SJSA1 (cell line): ENCODE measurements around the gene CORIN. TPM values are rescaled to one million over a fixed set of nuclear protein-coding genes. Genes with fewer than 3 reads are reported as not detected.
"Not testable (repeated sequence)": the region's sequence is repeated elsewhere in the genome, so short reads cannot be mapped to it uniquely, and the experiment has no call there.

Source experiments
- DNase-seq, 2 experiments: peaks; one replicate each; pipeline ENCODE4 v3.0.0-alpha.2; 2015 to 2020; ENCODE audit warnings: low spot score in 2 of 2, low read depth in 1 of 2
- H3K27ac ChIP-seq: fragments of 250-450 bp; sonication (Bioruptor Pico); 2 replicates; pipeline ENCODE4 v1.5.1; 2020; ENCODE audit warnings: mild to moderate bottlenecking, moderate library complexity
- H3K27me3 ChIP-seq: fragments of 250-450 bp; sonication (Bioruptor Pico); replicated peaks from 2 replicates; pipeline ENCODE4 v1.5.1; 2020; ENCODE audit warnings: mild to moderate bottlenecking, moderate library complexity
- H3K36me3 ChIP-seq: fragments of 250-450 bp; sonication (Bioruptor Pico); 2 replicates; pipeline ENCODE4 v1.5.1; 2020; ENCODE audit warnings: mild to moderate bottlenecking
- H3K4me1 ChIP-seq: fragments of 250-450 bp; sonication (Bioruptor Pico); replicated peaks from 2 replicates; pipeline ENCODE4 v1.6.1; 2021; ENCODE audit warnings: mild to moderate bottlenecking
- H3K4me3 ChIP-seq: fragments of 250-450 bp; sonication (Bioruptor Pico); 2 replicates; pipeline ENCODE4 v1.5.1; 2020; ENCODE audit warnings: mild to moderate bottlenecking
- H3K9me3 ChIP-seq: fragments of 250-450 bp; sonication (Bioruptor Pico); replicated peaks from 2 replicates; pipeline ENCODE4 v1.5.1; 2020; ENCODE audit warnings: mild to moderate bottlenecking
- total RNA-seq: library from RNA; depleted of rRNA; stranded (reverse); fragments of >200 nt; shearing (Covaris generic); gene quantifications from 2 replicates; pipeline ENCODE4 v1.2.3, GENCODE V29; 2014

CORIN gene
- total RNA-seq, 1 experiment from 2014 or later: not detected

- Histone ChIP-seq H3K36me3 (peaks cover 3% of the 10 kb centered on the region; the same call in 1 of the 2 replicates), H3K4me1 (no peaks in the 10 kb centered on the region)
Observed at GRCh38 chr4:47579235-47579634, 258.6 kb downstream of the CORIN start.

GRCh38 chr4:47577779-47578553 is 259.9 kb downstream of the CORIN start:
- no peak overlapping the region for H3K4me3 ChIP-seq
- H3K36me3 ChIP-seq: peaks cover 3% of the 10 kb centered on the region; the same call in 1 of the 2 replicates
- H3K9me3 ChIP-seq: no peaks in the 10 kb centered on the region
- H3K27ac ChIP-seq: no peak overlapping the region
- no peaks in the 10 kb centered on the region for H3K27me3 ChIP-seq
- no peak for DNase-seq
- no peaks in the 10 kb centered on the region for H3K4me1 ChIP-seq

More at GRCh38 chr4:47579235-47579634, 258.6 kb downstream of the CORIN start:
- Histone ChIP-seq H3K4me3 (no peak overlapping the region), H3K27ac (no peak overlapping the region), H3K27me3 (no peaks in the 10 kb centered on the region), H3K9me3 (no peaks in the 10 kb centered on the region)
- DNase-seq: no peak

- H3K4me3 ChIP-seq: no peak overlapping the region
- no peaks in the 10 kb centered on the region for H3K4me1 ChIP-seq
- H3K27ac ChIP-seq: no peak overlapping the region
- H3K9me3 ChIP-seq: no peaks in the 10 kb centered on the region
- no peaks in the 10 kb centered on the region for H3K27me3 ChIP-seq
- peaks cover 3% of the 10 kb centered on the region; the same call in 1 of the 2 replicates for H3K36me3 ChIP-seq
- no peak for DNase-seq
Observed at GRCh38 chr4:47572981-47573380, 264.9 kb downstream of the CORIN start.

GRCh38 chr4:47570816-47571215 is 267.1 kb downstream of the CORIN start:
- no peaks in the 10 kb centered on the region for H3K36me3 ChIP-seq
- no peaks in the 10 kb centered on the region for H3K9me3 ChIP-seq

GRCh38 chr4:47567511-47567910 is 270.4 kb downstream of the CORIN start:
- no peak overlapping the region for H3K27ac ChIP-seq
- peaks cover 9% of the 10 kb centered on the region for H3K4me1 ChIP-seq
- no peaks in the 10 kb centered on the region for H3K36me3 ChIP-seq
- no peak for DNase-seq
- no peak overlapping the region for H3K4me3 ChIP-seq
- no peaks in the 10 kb centered on the region for H3K27me3 ChIP-seq
- H3K9me3 ChIP-seq: no peaks in the 10 kb centered on the region

More at GRCh38 chr4:47570816-47571215, 267.1 kb downstream of the CORIN start:
- Histone ChIP-seq H3K4me1 (no peaks in the 10 kb centered on the region), H3K27ac (no peak overlapping the region), H3K27me3 (no peaks in the 10 kb centered on the region), H3K4me3 (no peak overlapping the region)
- DNase-seq: no peak

GRCh38 chr4:47566969-47567368 is 270.9 kb downstream of the CORIN start:
- Histone ChIP-seq H3K27ac (no peak overlapping the region), H3K36me3 (no peaks in the 10 kb centered on the region), H3K4me1 (peaks cover 9% of the 10 kb centered on the region), H3K9me3 (no peaks in the 10 kb centered on the region), H3K4me3 (no peak overlapping the region), H3K27me3 (no peaks in the 10 kb centered on the region)
- DNase-seq: no peak

- H3K4me1 ChIP-seq: peaks cover 9% of the 10 kb centered on the region
- no peaks in the 10 kb centered on the region for H3K9me3 ChIP-seq
- no peak overlapping the region for H3K27ac ChIP-seq
- DNase-seq: no peak
- no peaks in the 10 kb centered on the region for H3K36me3 ChIP-seq
- H3K27me3 ChIP-seq: no peaks in the 10 kb centered on the region
- no peak overlapping the region for H3K4me3 ChIP-seq
Observed at GRCh38 chr4:47566566-47566965, 271.3 kb downstream of the CORIN start.

GRCh38 chr4:47562297-47562696 is 275.6 kb downstream of the CORIN start:
- Histone ChIP-seq H3K9me3 (no peaks in the 10 kb centered on the region), H3K27me3 (no peaks in the 10 kb centered on the region), H3K4me3 (no peak overlapping the region), H3K36me3 (no peaks in the 10 kb centered on the region), H3K4me1 (peaks cover 9% of the 10 kb centered on the region), H3K27ac (no peak overlapping the region)
- no peak for DNase-seq

- DNase-seq: no peak
- Histone ChIP-seq H3K27ac (no peak overlapping the region), H3K4me1 (peaks cover 9% of the 10 kb centered on the region), H3K9me3 (no peaks in the 10 kb centered on the region), H3K4me3 (no peak overlapping the region), H3K36me3 (no peaks in the 10 kb centered on the region), H3K27me3 (no peaks in the 10 kb centered on the region)
Observed at GRCh38 chr4:47561331-47561730, 276.5 kb downstream of the CORIN start.

- no peak for DNase-seq
- no peak overlapping the region for H3K27ac ChIP-seq
- H3K4me1 ChIP-seq: peaks cover 9% of the 10 kb centered on the region
- H3K9me3 ChIP-seq: no peaks in the 10 kb centered on the region
- no peak overlapping the region for H3K4me3 ChIP-seq
- H3K36me3 ChIP-seq: no peaks in the 10 kb centered on the region
- H3K27me3 ChIP-seq: no peaks in the 10 kb centered on the region
Observed at GRCh38 chr4:47560682-47561081, 277.2 kb downstream of the CORIN start.

GRCh38 chr4:47557255-47557654 is 280.6 kb downstream of the CORIN start:
- H3K4me1 ChIP-seq: no peaks in the 10 kb centered on the region
- H3K36me3 ChIP-seq: no peaks in the 10 kb centered on the region
- no peak overlapping the region for H3K4me3 ChIP-seq

GRCh38 chr4:47555920-47556319 is 281.9 kb downstream of the CORIN start:
- not testable (repeated sequence) for H3K4me1 ChIP-seq, H3K27me3 ChIP-seq, H3K9me3 ChIP-seq, DNase-seq, H3K36me3 ChIP-seq, H3K4me3 ChIP-seq, H3K27ac ChIP-seq

More at GRCh38 chr4:47557255-47557654, 280.6 kb downstream of the CORIN start:
- Histone ChIP-seq H3K27me3 (no peaks in the 10 kb centered on the region), H3K27ac (no peak overlapping the region), H3K9me3 (no peaks in the 10 kb centered on the region)
- no peak for DNase-seq

GRCh38 chr4:47553329-47554125 is 284.3 kb downstream of the CORIN start:
- no peaks in the 10 kb centered on the region for H3K27me3 ChIP-seq
- H3K36me3 ChIP-seq: no peaks in the 10 kb centered on the region
- no peak overlapping the region for H3K4me3 ChIP-seq
- no peak overlapping the region for H3K27ac ChIP-seq
- DNase-seq: no peak
- H3K9me3 ChIP-seq: no peaks in the 10 kb centered on the region
- peaks cover 8% of the 10 kb centered on the region for H3K4me1 ChIP-seq

GRCh38 chr4:47551682-47552081 is 286.2 kb downstream of the CORIN start:
- Histone ChIP-seq H3K9me3 (no peaks in the 10 kb centered on the region), H3K27ac (no peak overlapping the region), H3K27me3 (no peaks in the 10 kb centered on the region), H3K4me3 (no peak overlapping the region), H3K4me1 (peaks cover 8% of the 10 kb centered on the region), H3K36me3 (no peaks in the 10 kb centered on the region)
- DNase-seq: no peak
